VCaP (cell line): ENCODE data around the gene SLC2A4.

Experiments
- H3K27ac ChIP-seq: fragments of 450-650 bp; 2 replicates; pipeline ENCODE4 v1.5.1; 2017
- CTCF ChIP-seq: fragments of 450-650 bp; conservative IDR thresholded peaks from 2 replicates; pipeline ENCODE4 v1.5.1; 2017; ENCODE audit warnings: mild to moderate bottlenecking, moderate library complexity

SLC2A4 gene

GRCh38 chr17:7281953-7282751, 634 bp downstream of the SLC2A4 start:
- TF ChIP-seq CTCF: no peak
- no peak overlapping the region for H3K27ac ChIP-seq

GRCh38 chr17:7282752-7283321, 1.3 kb downstream of the SLC2A4 start:
- H3K27ac ChIP-seq: no peak overlapping the region
- TF ChIP-seq CTCF: no peak

- no peak for TF ChIP-seq CTCF
- H3K27ac ChIP-seq: no peak overlapping the region
These were observed 2.1 kb downstream of the SLC2A4 start for GRCh38 chr17:7283471-7284216.

GRCh38 chr17:7284911-7285310, 3.4 kb downstream of the SLC2A4 start:
- no peak for TF ChIP-seq CTCF
- no peak overlapping the region for H3K27ac ChIP-seq

- H3K27ac ChIP-seq: no peak overlapping the region
These were observed 4.2 kb downstream of the SLC2A4 start for GRCh38 chr17:7285679-7286078.

GRCh38 chr17:7289256-7290032, 7.9 kb downstream of the SLC2A4 start:
- no peak overlapping the region for H3K27ac ChIP-seq
- no peak for TF ChIP-seq CTCF

More at GRCh38 chr17:7285679-7286078, 4.2 kb downstream of the SLC2A4 start:
- no peak for TF ChIP-seq CTCF
